ENCODE results near the gene ANKRD10. TPM values are rescaled to one million over a fixed set of nuclear protein-coding genes. Genes with fewer than 3 reads are reported as not detected.

Gene ANKRD10
- total RNA-seq, 6 experiments from 2014 or later: 40.4 to 56.2 (median 44.3) TPM

- no peaks in the 10 kb centered on the region for H3K36me3 ChIP-seq
- DNase-seq (no peak), ATAC-seq (no peak)
- TF ChIP-seq CTCF (IDR thresholded peaks at IDR 0.05): no peak
- TF ChIP-seq POLR2A (IDR thresholded peaks at IDR 0.05): no peak
- WGBS (ENCODE audit: insufficient coverage, low coverage, low lambda C conversion rate, missing lambda C conversion rate): 75% methylated on average over 6 of the region's 16 CpGs
- intact Hi-C loops (cut with DNase I): no loop called here
- peaks cover 0 to under 1% (median 0%) of the 10 kb centered on the region in 4 donors for H3K4me1 ChIP-seq
- H3K27ac ChIP-seq: no peak overlapping the region
- H3K4me3 ChIP-seq: no peak overlapping the region
- no peaks in the 10 kb centered on the region for H3K27me3 ChIP-seq
- no peaks in the 10 kb centered on the region for H3K9me3 ChIP-seq
These were observed 84.5 kb downstream of the ANKRD10 start for GRCh38 chr13:110830331-110830730.

DNA sequence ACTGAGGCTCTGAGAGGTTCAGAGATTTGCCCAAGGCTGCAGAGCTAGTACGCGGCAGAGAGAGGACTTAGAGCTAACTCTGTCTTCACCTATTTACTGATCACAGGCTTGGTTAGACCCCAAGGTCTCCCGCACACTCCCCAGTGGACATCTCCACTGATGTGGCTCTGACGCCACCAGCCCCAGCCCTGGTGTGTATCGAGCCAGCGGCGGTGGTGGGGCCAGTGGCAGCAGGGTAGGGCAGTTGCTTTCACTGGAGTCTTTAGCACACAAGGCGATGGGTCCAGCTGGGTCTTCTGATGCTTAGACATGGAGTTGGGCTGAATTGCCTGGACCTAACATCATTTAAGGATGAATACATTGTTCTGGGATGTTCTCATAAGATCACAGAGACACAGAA is 85.4 kb downstream of the ANKRD10 start:
- Histone ChIP-seq H3K27me3 (no peaks in the 10 kb centered on the region), H3K27ac (no peak overlapping the region), H3K36me3 (no peaks in the 10 kb centered on the region), H3K4me1 (no peaks in the 10 kb centered on the region), H3K4me3 (no peak overlapping the region), H3K9me3 (no peaks in the 10 kb centered on the region)
- no peak for ATAC-seq
- DNase-seq: no peak
- WGBS (ENCODE audit: insufficient coverage, low coverage, low lambda C conversion rate, missing lambda C conversion rate): 90% methylated on average over 2 of the region's 8 CpGs
- TF ChIP-seq CTCF (IDR thresholded peaks at IDR 0.05) (no peak), POLR2A (IDR thresholded peaks at IDR 0.05) (no peak)
- intact Hi-C loops (cut with DNase I): no loop called here

DNA sequence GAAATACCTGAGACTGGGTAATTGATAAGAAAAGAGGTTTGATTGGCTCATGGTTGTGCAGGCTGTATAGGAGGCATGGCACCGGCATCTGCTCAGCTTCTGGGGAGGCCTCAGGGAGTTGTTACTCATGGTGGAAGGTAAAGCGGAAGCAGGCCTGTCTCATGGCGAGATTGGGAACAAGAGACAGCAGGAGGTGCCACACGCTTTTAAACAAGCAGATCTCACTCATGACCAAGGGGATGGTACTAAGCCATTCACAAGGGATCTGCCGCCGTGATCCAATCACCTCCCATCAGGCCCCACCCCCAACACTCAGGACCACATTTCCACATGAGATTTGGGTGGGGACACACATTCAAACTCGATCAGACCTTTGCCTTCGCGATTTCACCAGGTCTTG is 86.2 kb downstream of the ANKRD10 start:
- Histone ChIP-seq H3K9me3 (no peaks in the 10 kb centered on the region), H3K27me3 (no peaks in the 10 kb centered on the region), H3K4me3 (no peak overlapping the region), H3K27ac (no peak overlapping the region), H3K4me1 (no peaks in the 10 kb centered on the region), H3K36me3 (no peaks in the 10 kb centered on the region)
- TF ChIP-seq POLR2A (IDR thresholded peaks at IDR 0.05): no peak
- TF ChIP-seq CTCF (IDR thresholded peaks at IDR 0.05): no peak
- 100% methylated on average over 1 of the region's 9 CpGs for WGBS (ENCODE audit: insufficient coverage, low coverage, low lambda C conversion rate, missing lambda C conversion rate)
- no peak for ATAC-seq
- DNase-seq: no peak
- intact Hi-C loops (cut with DNase I): no loop called here

Small RNAs within 50 kb of the gene (small RNA-seq; reads per million reads assigned to genes)
- 0 reads per million in 2 experiments for gene AL442128.1

Other genes with a start within 250 kb of the ANKRD10 start
- gene CARS2, start 209.0 kb downstream of the ANKRD10 start, total RNA-seq: 10 to 100 TPM; 22.0 to 53.2 (median 27.3) TPM
- gene ING1, start 201.4 kb downstream of the ANKRD10 start, total RNA-seq: 10 to 100 TPM in 3 of 6 experiments, 1 to 10 TPM in 3; 3.8 to 12.0 (median 8.8) TPM
- 10 to 100 TPM; 22.0 to 40.1 (median 33.8) TPM for gene ARHGEF7, start 200.2 kb upstream of the ANKRD10 start, total RNA-seq